Testis (tissue), 2 donors: Measurements from ENCODE around the gene LARGE1.

Source experiments
- CTCF ChIP-seq, 3 experiments: fragments of 450-650 bp in 2 of 3; fragments of 200-600 bp in 1 of 3; sonication (generic) in 1 of 3; IDR thresholded peaks; one replicate each; pipeline ENCODE4 v1.5.1; 2016 to 2019; ENCODE audit warnings: antibody characterized with exemption in 3 of 3, mild to moderate bottlenecking in 2 of 3, moderate library complexity in 1 of 3
- POLR2A ChIP-seq: fragments of 450-650 bp; IDR thresholded peaks from one replicate; pipeline ENCODE4 v1.6.1; 2017; ENCODE audit warnings: antibody characterized with exemption, mild to moderate bottlenecking, moderate library complexity

GRCh38 chr22:33565580-33565995 lies 354.7 kb downstream of the LARGE1 start:
- no peak for TF ChIP-seq CTCF (IDR thresholded peaks at IDR 0.05)
- no peak for TF ChIP-seq POLR2A
